RWPE2 (cell line): ENCODE measurements around the gene TRMT11.

Source experiments
- ATAC-seq: fragments of 200-7000 bp; cut with Tn5 transposase; 3 replicates; pipeline ENCODE4 v1.9.1; 2021; ENCODE audit warnings: low read depth
- DNase-seq: peaks from one replicate; pipeline ENCODE4 v3.0.0-alpha.2; 2020; ENCODE audit warnings: low spot score
- H3K27ac ChIP-seq: fragments of 450-650 bp; 2 replicates; pipeline ENCODE4 v1.5.1; 2017; ENCODE audit warnings: mild to moderate bottlenecking; ENCODE audit not compliant: poor library complexity, severe bottlenecking
- H3K27me3 ChIP-seq: fragments of 250-450 bp; sonication (Bioruptor Pico); 2 replicates; pipeline ENCODE4 v1.5.1; 2021; ENCODE audit warnings: mild to moderate bottlenecking, moderate library complexity; ENCODE audit not compliant: insufficient read depth, poor library complexity, severe bottlenecking
- H3K36me3 ChIP-seq: fragments of 250-450 bp; sonication (Bioruptor Pico); 2 replicates; pipeline ENCODE4 v1.5.1; 2020; ENCODE audit warnings: low read depth, mild to moderate bottlenecking, moderate library complexity
- H3K4me1 ChIP-seq: fragments of 250-450 bp; sonication (Bioruptor Pico); 2 replicates; pipeline ENCODE4 v1.5.1; 2021; ENCODE audit warnings: mild to moderate bottlenecking, moderate library complexity; ENCODE audit not compliant: insufficient read depth, poor library complexity, severe bottlenecking
- H3K4me3 ChIP-seq: fragments of 250-450 bp; sonication (Bioruptor Pico); 2 replicates; pipeline ENCODE4 v1.5.1; 2021; ENCODE audit warnings: mild to moderate bottlenecking, moderate library complexity; ENCODE audit not compliant: severe bottlenecking
- H3K9me3 ChIP-seq: fragments of 250-450 bp; sonication (Bioruptor Pico); 2 replicates; pipeline ENCODE4 v1.5.1; 2021; ENCODE audit warnings: mild to moderate bottlenecking, moderate library complexity; ENCODE audit not compliant: severe bottlenecking
- TF ChIP-seq, protein P1 (sequence below): fragments of 450-650 bp; IDR thresholded peaks from one replicate; pipeline ENCODE4 v1.5.1; 2017; ENCODE audit warnings: mild to moderate bottlenecking, moderate library complexity; ENCODE audit not compliant: poor library complexity, severe bottlenecking

TRMT11 gene

DNA sequence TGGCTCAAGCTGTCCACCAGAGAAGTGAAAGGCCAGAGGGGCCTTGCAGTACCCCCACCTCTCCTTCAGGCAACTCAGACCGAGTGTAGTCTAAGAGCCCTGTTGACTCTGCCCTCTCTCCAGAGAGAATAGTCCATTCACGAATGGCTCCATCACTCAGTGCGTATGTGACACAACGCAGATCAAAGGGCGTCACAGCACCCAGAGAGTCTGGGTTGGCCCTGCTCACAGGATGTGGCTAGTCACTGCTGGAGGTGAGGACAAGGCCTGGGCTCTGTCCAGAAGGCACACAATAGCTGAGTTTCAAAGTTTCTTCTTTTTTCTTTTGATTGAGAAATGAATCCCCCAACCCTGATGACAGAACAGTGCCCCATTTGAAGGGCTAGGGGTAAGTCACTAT lies 74.1 kb downstream of the TRMT11 start:
- no peak for ATAC-seq

DNA sequence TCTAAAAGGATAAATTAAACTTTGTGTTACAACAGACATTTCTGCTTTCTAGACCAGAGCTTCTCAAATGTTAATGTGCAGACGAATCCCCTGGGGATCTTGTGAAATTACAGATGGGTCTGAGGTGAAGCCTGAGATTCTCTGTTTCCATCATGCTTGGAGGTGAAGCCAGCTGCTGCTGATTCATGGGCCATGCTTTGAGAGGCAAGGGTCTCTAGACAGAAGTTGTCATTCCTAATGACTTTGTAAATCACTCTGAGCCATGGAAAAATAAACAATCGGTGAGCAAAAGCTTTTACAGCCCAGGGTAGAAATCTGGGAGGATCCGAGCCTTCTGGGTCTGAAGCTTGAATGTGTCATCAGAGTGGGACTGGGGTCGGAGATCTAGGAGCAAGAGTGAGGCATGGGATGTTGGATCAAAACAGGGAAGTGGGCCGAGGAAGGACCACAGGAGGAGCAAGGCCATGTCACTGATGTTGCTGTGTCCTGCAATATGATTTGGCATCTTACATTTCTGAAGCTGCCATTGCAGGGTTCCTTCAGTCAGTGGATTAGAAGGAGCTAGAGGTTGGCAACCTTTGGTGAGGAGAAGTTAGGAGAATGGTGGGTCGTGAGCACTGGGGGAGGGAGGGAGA lies 77.3 kb downstream of the TRMT11 start:
- ATAC-seq, result no peak
- TF ChIP-seq, protein P1, sequence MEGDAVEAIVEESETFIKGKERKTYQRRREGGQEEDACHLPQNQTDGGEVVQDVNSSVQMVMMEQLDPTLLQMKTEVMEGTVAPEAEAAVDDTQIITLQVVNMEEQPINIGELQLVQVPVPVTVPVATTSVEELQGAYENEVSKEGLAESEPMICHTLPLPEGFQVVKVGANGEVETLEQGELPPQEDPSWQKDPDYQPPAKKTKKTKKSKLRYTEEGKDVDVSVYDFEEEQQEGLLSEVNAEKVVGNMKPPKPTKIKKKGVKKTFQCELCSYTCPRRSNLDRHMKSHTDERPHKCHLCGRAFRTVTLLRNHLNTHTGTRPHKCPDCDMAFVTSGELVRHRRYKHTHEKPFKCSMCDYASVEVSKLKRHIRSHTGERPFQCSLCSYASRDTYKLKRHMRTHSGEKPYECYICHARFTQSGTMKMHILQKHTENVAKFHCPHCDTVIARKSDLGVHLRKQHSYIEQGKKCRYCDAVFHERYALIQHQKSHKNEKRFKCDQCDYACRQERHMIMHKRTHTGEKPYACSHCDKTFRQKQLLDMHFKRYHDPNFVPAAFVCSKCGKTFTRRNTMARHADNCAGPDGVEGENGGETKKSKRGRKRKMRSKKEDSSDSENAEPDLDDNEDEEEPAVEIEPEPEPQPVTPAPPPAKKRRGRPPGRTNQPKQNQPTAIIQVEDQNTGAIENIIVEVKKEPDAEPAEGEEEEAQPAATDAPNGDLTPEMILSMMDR, result no peak
- Histone ChIP-seq H3K36me3 (no peaks in the 10 kb centered on the region), H3K27ac (no peak overlapping the region), H3K27me3 (no peaks in the 10 kb centered on the region), H3K9me3 (no peaks in the 10 kb centered on the region), H3K4me1 (no peaks in the 10 kb centered on the region), H3K4me3 (no peak overlapping the region)
- no peak for DNase-seq

More for the DNA sequence above, 74.1 kb downstream of the TRMT11 start:
- Histone ChIP-seq H3K9me3 (no peaks in the 10 kb centered on the region), H3K27ac (no peak overlapping the region), H3K27me3 (no peaks in the 10 kb centered on the region), H3K36me3 (no peaks in the 10 kb centered on the region), H3K4me1 (no peaks in the 10 kb centered on the region), H3K4me3 (no peak overlapping the region)
- TF ChIP-seq, protein P1, result no peak
- DNase-seq, result no peak

DNA sequence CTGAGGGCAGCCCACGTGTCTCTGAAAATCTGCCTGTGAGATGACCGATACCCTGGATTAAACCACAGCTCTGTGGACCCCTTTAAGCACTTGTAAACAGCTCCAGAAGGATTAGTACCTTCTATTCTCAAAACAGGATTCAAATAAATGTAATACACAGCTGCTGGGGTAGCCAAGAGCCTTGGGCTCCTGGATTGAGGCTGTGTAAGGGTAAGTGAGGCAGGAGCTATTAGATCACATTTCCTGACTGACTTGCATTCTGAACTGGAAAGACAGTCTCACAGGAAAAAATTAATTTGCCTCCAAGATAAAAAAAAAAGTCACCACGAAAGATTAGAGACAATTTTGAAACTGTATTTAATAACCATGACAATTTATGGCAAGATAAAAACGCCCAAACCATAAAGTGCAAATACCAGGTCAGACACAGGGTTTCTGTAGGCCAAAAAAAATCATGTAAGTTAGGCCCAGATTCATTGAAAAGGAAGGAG lies 78.0 kb downstream of the TRMT11 start:
- TF ChIP-seq, protein P1, result no peak
- Histone ChIP-seq H3K36me3 (no peaks in the 10 kb centered on the region), H3K27me3 (no peaks in the 10 kb centered on the region), H3K27ac (no peak overlapping the region), H3K9me3 (no peaks in the 10 kb centered on the region), H3K4me1 (no peaks in the 10 kb centered on the region), H3K4me3 (no peak overlapping the region)
- DNase-seq, result no peak
- no peak for ATAC-seq

DNA sequence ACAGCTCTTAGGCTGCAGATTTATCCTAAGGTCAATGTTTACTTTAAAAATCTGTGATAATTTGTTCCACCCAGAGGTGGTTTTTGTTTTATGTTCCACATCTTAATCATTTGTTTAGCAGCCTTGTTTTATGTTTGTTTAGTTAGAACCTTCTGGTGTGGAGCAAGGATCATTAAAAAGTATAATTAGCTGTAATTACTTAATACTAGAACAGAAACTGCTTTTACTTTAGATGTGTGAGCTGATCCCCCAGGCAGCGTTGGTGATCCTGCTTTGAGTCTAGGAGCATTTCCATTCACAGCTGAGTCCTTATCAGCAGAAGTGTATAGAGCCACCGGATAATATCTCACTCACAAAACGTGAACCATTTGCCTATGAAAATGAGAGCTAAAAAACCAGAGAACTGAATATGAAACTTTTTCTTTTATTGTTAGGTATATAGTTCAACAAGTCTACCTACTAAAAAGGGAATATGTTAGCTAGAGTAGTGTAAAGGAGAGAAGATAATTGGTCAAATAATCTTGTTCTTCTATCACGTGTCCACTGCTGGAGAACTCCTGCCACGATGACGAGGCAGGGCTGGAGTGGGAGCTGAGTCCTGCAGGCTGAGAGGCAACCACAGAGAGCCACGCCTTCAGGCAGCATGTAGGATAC lies 78.5 kb downstream of the TRMT11 start:
- Histone ChIP-seq H3K27ac (no peak overlapping the region), H3K4me1 (no peaks in the 10 kb centered on the region), H3K4me3 (no peak overlapping the region), H3K9me3 (no peaks in the 10 kb centered on the region), H3K36me3 (no peaks in the 10 kb centered on the region), H3K27me3 (no peaks in the 10 kb centered on the region)
- ATAC-seq (no peak), DNase-seq (no peak)
- TF ChIP-seq, protein P1, result no peak
